Fibroblast of skin of left biceps (primary cell): ENCODE measurements around the gene C2CD3.

Experiments used
- DNase-seq, 2 experiments: peaks; one replicate each; pipeline ENCODE4 v3.0.0-alpha.2; 2013; ENCODE audit warnings: low read depth in 2 of 2

Gene C2CD3

GRCh38 chr11:73980001-73980961, 190.5 kb downstream of the C2CD3 start:
- DNase-seq: no peak

- DNase-seq: no peak
These were observed 192.2 kb downstream of the C2CD3 start for GRCh38 chr11:73978576-73979086.

- DNase-seq: no peak
These were observed 192.8 kb downstream of the C2CD3 start for GRCh38 chr11:73977856-73978519.

DNA sequence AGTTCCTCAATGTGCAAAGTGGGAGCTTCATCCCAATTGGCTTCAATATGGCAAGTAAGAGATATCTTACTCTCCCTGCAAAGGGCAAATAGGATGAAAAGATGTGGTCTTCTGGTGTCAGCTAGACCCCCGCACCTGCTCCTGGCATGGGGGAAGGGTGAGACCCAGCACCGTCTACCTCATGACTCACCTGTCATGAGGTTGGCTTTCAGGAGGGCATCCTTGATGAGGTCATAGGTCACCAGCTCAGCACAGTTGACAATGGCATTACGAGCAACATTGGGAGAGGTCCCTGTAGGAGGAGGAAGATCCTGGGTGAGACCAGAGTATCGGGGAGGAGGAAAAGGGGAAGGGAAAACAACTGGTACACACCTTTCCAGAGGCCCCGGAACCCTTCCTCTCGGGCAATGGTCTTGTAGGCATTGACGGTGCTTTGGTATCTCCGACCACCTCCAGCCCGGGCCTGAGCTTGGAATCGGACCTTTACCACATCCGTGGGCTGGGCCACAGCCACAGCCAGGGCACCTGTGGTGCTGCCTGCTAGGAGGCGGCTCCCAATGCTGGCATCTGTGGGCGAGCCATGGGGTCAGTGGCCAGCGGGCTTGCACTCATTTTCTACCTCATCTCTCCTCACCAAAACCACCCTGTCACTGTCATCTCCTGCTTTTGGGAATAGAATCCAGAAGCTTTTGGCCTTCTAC, 194.2 kb downstream of the C2CD3 start:
- DNase-seq: no peak

GRCh38 chr11:73975479-73975757, 195.4 kb downstream of the C2CD3 start:
- DNase-seq: no peak

DNA sequence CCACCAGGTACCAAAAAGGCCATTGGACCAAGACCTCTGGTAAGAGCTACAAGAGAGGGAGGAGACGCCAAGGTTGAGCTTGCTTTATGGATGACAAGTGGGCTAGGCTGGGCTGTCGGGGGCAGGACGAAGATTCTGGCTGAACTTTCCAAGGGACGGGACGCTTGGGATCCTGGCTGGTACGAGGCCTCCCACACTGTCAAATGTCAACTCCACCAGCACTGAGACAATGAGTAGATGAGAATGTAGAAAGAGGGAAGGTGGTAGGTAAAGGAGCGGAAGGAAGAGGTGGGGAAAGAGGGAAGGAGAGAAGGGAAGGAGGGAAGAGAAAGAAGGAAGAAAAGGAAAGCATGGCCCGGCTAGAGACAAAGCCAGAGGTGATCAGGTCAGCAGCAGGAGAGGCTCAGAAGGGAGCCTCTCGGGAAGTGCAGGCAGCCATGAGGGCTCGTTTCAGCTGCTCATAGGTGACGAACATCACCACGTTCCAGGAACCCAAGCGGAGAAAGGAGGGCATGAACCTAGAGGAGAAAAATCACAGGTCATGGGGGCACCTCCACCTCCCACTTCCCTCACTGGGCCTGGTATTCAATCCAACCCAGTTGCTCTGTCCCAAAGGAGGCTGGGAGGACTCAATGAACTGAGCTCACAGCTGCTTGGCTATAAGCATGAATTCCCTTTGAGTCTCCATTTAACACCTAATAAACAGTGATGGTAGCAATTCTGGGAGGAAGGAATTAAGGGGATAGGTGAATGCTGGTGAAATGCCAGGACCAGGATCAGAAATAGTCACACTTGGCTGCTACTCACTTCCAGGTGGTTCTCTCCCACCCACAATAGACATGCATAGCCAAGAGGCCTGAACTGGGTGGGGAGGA, 196.0 kb downstream of the C2CD3 start:
- DNase-seq: no peak

DNA sequence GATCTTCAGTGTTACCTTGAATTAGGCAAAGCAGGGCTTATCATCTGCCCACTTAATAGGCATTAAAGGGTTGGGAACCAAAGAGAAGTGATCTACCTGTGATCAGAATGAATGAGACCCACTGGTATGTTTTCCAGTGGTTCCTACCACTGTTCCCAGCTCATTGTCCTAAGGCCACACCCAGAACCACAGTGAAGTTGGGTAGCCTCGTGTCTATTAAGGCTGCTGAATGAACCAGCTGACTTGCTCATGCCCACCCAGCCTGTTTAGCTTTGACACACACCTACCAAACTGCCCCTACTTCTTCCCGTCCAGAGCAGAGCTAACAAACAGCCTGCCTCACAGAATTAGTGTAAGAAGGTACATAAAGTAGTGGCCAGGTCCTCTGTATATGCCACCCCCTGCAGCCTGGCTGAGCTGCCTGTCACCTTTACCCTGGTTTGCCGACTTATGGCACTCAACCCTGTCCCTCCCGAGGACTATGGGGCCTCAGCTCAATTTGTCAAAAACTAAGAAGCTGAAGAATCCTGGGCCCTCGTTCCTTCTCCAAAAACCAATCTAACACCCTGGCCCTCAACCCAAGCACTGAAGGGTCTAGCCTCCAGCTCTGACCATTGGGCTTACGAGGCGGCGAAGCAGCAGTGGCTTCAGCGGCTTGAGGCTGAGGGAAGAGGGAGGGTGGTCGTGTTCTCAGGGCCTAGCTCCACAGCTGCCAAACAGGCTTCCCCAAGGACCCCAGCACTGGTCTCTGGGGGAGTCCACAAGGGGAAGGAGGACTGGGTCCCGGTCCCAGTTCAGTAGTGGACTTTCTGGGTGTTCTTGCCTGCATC, 198.0 kb downstream of the C2CD3 start:
- no peak for DNase-seq

DNA sequence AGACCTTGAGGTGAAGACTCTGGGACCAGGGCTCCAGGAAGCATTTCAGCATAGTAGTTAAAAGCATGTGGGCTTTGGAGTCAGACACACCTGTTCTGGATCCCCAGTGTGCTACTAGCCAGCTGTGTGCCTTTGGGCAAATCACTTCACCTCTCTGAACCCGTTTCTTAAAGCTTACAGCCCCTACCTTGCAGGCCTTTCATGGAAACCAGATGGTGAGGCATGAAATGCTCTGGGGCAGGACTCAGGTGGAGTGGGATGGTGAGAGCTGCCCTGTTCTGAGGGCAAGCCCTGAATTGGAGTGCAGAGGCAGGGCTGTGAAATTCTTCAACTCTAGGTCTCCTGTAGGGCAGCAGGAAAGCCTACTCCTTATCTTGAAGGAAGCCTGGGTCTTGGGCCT, 198.6 kb downstream of the C2CD3 start:
- no peak for DNase-seq

GRCh38 chr11:73971175-73971719, 199.6 kb downstream of the C2CD3 start:
- no peak for DNase-seq

GRCh38 chr11:73969991-73970800, 200.6 kb downstream of the C2CD3 start:
- DNase-seq: no peak

- no peak for DNase-seq
These were observed 201.7 kb downstream of the C2CD3 start for GRCh38 chr11:73969091-73969490.

DNA sequence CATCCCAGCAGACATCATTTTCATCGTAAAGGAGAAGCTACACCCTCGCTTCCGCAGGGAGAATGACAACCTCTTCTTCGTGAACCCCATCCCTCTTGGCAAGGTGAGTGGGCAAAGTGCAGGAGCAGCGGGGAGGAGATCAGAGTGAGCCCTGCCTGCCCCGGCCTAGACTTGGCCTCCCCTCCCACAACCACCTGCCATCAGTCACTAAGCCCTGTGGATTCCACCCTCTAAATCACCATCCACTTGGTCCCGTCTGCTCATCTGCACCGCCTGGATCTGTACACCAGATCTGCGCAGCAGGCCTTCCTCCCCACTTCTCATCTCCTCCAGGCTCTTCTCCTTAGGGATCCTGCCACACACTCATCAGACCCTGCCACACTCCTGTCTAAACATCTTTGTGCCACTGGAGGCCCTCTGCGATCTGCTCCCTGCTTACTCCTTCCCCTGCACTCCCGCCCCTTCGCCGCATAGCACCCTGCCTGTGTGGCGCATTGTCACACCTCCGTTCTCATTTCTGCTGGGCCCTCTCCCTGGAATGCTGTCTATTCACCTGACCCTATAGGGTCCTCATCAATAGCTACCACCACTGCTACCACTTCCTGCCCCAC, 202.3 kb downstream of the C2CD3 start:
- DNase-seq: no peak

DNA sequence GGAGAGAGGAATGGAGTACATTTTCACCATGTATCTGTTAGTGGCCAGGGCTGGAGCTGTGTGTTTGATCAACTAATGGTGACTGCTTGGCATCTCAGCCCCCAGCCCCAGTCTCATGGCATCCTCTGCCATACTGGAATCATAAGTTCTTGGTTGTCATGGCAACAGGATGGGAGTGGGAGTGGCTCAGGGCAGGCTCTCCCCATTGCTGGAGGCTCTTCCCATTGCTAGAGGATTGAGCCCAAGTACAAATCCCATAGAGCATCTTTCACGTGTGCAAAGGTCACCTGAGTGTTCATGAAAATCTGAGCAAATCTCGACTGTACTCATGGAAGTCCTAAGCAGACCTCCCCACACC, 205.1 kb downstream of the C2CD3 start:
- DNase-seq: no peak

GRCh38 chr11:73965076-73965763, 205.6 kb downstream of the C2CD3 start:
- DNase-seq: no peak

DNA sequence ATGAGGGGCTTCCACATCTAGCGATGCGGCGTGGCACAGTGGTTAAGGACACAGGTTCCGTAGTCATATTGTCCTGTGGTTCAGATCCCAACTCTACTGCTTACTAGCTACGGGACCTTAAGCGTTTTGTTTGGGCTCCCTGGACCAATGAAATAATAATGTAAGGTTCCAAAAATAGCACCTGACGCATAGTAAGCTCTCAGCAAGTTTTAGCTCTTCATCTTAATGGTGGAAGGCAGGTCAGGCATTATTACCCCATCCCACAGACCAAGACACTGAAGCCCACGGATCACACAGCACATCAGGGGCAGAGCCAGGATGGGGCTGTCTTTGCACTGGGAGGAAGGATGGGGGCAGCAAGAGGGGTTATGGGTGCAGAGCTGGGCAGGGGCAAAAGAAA, 206.9 kb downstream of the C2CD3 start:
- DNase-seq: no peak
